VCaP (cell line): ENCODE measurements around the gene DIRAS1.

Experiments
- H3K27ac ChIP-seq: fragments of 450-650 bp; 2 replicates; pipeline ENCODE4 v1.5.1; 2017
- CTCF ChIP-seq: fragments of 450-650 bp; conservative IDR thresholded peaks from 2 replicates; pipeline ENCODE4 v1.5.1; 2017; ENCODE audit warnings: mild to moderate bottlenecking, moderate library complexity

The DIRAS1 gene

GRCh38 chr19:2736550-2737190 is 15.5 kb upstream of the DIRAS1 start:
- TF ChIP-seq CTCF: no peak
- H3K27ac ChIP-seq: no peak overlapping the region

GRCh38 chr19:2735374-2735773 is 14.2 kb upstream of the DIRAS1 start:
- TF ChIP-seq CTCF: no peak
- H3K27ac ChIP-seq: no peak overlapping the region

GRCh38 chr19:2734589-2735288 is 13.6 kb upstream of the DIRAS1 start:
- no peak for TF ChIP-seq CTCF
- H3K27ac ChIP-seq: no peak overlapping the region

GRCh38 chr19:2733930-2734588 is 12.9 kb upstream of the DIRAS1 start:
- no peak overlapping the region for H3K27ac ChIP-seq
- no peak for TF ChIP-seq CTCF

- H3K27ac ChIP-seq: no peak overlapping the region
- TF ChIP-seq CTCF: no peak
Measured at GRCh38 chr19:2732883-2733282, 11.7 kb upstream of the DIRAS1 start.

GRCh38 chr19:2732157-2732725 is 11.1 kb upstream of the DIRAS1 start:
- no peak for TF ChIP-seq CTCF
- no peak overlapping the region for H3K27ac ChIP-seq
